NOMO-1 treated with DMSO at 0.1 percent for 48 hours (cell line): Measurements from ENCODE around the gene NOTCH1.

Experiments used
- DNase-seq: peaks from one replicate; lab custom pipeline; 2025; ENCODE audit not compliant: unreplicated experiment; lab: John Stamatoyannopoulos, UW

The NOTCH1 gene

DNA sequence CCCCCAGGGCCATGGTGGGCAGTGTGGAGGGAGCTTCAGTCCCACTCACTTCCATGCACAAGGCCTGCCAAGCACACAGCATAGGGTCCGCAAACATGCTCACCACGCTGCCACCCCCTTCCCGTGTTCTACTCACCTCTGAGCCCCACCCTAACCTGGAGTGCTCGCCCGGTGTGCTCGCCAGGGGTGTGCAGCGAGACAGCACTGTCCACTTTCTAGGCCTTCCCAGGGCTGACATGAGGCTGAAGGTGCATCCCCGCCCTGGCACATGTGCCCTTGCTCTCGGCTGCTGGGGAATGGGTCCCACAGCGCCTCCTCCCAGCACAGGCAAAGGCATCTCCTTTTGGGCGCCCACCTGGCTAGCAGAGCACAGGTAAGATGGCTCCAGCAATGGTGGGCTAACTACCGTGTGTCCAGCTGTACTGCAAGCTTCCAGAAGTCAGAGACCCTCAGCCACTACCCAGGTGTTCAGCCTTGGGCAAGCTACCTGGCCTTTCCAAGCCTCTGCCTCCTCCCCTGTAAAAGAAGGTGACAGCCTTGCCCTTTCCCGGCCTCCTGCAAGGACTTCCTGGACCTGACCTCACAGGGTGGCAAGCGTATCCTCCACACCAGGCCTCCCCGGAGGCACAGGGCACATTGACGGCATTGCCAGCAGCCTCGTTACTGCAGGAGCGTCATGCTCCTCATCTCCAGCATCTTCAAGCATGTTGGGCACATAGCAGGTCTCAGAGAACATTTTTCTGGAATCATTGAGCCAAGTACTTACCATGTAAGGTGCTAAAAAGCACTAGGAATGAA, 58.8 kb downstream of the NOTCH1 start:
- no peak for DNase-seq

DNA sequence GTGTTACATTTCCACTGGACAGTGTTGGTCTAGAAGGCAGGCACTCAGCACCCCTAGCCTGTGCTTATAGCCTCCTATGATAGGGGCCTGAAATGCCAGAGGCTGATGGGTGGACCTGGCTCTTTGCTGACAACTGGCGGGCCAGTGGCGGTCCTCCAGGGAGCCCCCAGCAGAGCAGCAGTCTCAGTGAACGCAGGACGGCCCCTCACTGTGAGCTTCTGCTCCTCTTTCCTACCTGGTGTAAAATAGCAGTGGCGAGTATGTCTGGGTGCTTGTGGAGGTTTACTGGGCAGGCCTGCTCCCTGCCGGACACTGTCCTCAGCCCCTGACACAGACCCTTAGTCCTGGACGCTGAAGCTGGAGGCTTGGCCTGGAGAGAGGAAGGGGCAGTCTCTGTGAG, 59.7 kb downstream of the NOTCH1 start:
- DNase-seq, result no peak

DNA sequence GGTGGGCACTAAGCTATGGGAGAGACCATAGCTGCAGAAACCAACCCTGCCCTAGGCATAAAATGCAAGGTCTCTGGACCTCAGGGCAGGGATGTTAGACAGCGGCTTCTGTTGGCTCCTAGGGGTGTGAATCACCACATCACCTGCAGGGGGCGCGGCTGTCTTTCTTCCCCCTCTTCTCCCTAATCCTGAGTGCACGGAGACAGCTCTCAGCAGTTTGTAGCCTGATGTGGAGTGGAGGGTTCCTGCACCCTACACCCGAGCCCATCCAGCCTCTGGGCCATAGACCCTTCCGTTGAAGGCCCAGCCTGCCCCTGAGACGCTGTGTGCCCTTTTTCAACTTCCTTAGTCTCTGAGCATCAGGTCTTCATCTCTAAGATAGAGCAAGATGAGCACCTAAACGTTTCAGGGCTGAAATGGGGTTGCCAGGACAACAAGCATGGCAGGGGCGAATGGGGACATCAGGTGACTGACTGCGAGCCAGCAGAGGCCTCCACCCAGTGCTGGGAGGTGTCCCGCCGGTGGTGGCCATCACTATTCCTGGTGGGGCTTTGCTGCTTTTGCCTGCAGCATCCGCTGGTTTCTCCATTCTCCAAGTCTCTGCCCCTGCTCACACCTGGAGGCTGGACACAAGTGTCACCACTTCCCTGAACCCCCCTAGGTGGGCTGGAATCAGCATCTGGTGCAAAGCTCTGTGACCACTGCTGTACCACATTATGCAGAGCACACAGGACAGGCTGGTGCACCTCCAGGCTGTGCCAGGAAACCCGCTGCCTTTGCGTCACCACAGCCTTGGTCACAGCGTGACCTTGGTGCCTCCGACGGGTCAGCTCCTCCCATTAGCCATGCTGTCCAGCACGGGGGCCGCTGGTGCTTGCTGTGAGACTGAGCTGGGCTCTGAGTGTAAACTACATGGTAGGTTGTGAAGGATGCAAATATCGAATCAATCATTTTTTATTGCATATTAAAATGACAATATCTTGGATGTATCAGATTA, 60.5 kb downstream of the NOTCH1 start:
- DNase-seq, result peak; percentile 81

DNA sequence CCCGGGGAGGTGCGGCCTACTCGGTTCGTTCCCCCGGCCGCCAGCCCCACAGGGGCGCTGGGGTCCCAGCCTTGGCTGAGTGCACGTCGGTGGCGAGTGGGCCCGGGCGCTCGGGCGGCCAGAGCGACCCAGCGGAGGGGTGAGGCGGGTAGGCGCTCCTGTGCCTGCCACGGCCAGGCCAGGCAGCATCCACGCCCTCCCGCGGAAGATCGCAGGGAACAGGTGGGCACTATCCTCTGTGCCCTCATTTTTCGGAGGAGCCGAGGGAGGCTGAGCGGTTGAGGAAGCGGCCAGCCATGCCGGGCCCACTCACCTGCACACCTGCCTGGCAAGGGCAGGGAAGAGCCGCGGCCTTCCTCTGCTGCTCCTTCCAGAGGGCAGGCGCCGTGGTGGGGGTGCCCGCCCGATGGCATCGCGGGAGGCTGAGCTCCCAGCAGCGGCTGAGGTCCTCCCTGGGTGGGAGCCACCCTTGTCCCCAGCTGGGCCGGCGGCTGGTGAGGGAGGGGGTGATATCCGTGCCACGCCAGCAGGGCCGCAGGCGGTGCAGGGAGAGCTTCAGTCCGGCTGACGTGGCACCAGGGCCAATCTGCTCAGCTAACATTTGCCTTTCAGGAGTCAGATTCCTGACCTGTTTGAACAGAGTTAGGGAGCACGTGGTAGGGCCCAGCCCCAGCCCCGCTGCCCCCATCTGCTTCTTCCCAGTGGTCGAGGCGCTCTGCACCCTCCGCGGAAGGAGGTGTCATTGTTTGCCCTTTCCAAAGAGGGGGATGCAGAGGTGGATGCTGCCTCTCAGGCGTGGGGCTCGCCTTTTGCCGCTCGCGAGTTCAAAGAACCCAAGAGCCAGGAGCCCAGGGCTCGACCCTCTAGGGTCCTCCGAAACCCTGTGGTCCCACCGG, 61.4 kb downstream of the NOTCH1 start:
- no peak for DNase-seq

DNA sequence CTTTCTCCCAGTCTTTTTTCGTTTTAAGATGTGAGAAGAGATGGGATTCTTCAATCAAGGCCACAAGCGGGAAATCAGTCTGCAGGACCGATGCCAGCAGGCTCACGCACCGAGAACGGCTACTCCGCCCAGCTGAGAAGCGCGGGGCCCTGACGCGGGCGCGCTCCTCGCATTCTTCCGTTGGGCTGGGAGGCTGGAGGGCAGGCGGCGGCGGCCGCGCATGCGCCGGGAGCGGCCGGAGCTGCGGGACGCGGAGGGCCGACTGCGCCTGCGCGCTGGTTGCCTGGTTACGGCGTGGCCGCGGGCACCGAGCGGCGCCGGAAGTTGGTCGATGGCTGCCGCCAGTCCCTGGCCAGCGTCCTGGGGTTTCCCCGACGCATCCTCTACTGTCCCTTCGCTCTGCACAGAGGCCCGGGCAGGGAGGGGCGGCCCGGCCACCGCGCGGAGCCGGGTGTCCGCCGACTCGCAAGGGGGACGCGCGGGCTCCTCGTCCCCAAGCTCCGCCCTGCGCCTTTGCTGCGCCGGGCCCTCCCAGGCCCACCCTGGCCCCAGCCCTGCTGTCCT, 62.2 kb downstream of the NOTCH1 start:
- peak; percentile 88 for DNase-seq

DNA sequence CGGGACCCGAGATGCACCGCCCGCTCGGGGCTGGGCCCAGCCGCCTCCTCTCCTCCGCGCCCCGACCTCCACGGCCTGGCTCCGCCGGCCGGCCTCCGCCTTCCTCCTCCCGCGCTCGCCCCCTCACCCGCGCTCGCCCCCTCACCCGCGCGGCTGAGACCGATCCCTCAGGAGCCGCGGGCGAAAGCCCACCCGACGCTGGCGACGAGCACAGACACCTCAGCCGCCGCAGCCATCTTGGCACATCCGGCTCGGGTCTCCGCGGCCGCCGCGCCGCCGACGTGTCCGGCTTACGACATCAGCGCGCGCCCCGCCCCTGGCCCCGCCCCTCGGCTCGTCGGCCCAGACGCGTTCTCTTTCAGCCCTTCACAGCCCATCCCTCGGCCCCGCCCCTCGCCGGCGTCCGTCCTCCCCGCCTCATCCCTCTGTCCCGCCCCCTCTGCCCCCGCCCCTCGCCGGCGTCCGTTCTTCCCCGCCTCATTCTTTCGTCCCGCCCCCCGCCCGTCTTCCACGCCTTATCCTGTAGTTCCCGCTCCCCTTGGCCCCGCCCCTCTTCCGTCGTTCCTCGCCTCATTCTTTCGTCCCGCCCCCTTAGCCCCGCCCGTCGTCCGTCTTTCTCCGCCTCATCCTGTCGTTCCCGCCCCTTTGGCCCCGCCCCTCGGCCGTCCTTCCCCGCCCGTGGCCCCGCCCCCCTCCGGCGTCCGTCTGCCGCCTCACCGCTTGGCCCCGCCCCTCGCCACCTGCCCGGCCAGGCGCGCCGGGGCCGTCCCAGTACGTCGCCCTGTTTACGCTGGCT, 62.9 kb downstream of the NOTCH1 start, which contains the start of gene SEC16A:
Gene SEC16A, minus strand, starts transcription at position 248 of the 796 bp plus-strand sequence. CDS start 5,425 bp downstream, outside the sequence.
- DNase-seq, result peak; percentile 100

DNA sequence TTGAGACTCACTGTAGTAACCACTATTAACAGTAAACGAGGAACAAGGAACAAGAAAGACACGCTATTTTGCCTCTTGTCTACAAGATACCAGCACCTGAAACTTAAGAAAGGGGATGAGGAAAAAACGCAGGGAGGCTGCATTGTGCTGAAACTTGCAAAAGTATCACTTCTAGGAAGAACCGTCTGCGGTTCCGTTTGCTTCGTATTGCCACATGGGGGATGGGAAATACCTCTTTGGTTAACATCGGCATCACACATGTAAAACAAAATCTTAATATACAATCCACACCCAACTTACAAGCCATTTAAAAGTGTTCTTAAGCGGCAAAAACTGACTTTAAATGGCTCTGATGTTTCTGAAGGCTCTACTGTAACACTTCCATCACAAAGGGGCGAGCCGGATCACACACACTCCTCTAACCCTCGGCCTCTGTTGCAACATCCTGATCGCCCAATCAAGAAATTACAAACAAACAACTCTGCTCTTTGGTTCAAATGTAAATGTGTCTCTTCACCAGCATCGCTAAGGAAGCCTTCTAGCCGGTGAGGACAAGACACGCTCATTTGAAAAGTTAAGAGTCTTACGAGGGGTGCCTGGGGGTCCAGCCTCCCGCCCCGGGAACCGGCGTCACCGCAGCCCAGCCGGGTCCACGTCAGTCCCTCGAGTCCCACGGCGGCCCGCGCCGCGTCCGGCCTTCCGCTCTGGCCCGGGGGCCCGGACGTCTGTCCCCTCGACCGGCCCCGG, 63.6 kb downstream of the NOTCH1 start:
- DNase-seq, result peak; percentile 69

DNA sequence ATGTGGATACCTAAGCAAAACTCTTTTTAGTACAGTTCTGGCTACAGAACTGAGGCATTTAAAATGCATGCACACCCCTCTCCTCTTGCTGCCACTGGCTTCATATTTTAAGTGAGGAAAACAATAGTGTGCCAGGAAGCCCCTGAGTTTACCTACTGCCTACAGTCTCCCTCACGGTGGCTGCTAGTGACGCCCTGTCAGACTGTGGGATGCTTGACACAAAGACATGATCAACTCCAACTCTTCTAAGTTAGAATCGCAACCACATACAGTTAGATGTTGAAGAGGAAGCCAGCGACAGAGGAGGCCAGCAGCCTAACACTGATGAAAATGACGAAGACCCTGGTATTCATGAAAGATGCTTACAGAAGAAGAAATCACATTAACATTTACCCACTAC, 64.3 kb downstream of the NOTCH1 start:
- peak; percentile 22 for DNase-seq

DNA sequence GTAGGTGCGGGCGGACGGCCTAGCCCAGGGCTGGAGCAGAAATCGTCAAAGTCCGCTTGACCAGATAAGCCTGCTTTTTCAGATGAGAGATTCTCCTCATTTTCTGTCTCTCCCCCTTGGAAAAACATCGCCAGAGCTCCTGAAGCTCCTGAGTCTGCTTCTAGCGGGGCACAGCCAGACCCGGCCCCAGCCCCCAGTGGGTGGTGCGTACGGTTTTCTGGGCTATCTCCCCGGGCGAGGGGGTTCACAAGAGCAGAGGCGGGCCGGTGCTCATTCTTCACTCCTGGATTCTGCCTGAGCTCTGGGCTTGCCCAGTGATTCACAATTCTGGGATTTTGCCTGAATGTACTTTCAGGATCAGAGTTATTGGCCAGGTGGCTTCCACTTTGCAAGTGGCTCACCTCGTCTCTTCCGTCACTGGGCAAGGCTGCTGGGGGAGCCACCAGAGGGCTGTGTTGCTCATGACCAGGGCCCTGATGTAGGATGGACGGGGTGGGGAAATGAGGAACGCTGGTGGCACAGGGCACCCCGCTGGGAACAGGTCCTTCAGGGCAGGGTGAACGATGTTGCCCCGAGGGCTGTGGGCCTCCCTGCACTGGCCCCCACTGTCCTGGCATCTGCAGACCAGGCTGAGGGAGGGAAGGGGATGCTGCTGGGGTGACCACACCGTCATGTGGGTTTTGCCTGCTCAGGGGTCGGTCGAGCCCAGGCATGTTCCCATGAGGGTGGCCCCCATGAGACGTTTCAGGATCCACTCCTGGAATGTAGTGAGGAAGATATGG, 69.3 kb downstream of the NOTCH1 start:
- no peak for DNase-seq

DNA sequence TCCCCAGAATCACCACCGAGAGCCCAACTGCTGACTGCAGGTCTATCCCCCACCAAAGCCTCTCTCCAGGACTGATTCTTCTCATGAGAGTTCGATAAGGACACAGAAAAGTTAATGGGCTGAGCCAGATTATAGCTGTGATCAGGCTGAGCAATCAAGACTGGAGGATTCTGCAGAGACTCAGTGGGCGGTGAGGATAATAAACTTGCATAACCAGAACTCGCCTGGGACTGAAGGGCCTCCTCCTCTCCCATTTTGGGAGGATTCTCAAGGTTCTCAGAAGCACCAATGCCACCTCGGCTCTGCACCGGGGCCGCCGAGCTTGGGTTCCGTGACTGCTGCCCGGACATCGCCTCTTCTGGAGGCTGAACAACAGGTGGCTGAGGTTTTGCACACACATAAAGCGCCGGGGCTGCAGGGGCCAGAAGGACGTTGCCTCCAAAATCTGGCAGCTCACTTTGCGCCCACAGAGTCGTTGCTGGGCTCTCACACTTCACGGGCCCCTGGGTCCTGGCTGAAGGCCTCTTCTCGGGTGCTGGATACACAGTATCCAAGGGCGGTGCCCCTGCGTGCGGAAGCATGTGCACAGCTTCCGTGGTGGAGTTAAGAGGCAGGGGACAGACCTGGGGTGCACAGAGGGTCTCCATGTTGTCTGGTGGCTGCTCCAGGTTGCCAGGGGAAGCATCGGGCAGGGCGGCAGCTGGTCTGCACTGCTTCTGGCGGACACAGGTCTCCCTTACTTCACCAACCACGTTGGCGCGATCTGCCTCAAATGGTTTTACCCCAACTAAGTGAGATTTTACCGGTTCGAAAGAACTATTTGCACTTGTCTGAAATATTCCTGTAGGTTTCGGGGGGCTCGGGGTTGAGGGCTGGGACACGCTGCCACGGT, 70.6 kb downstream of the NOTCH1 start:
- DNase-seq, result no peak

DNA sequence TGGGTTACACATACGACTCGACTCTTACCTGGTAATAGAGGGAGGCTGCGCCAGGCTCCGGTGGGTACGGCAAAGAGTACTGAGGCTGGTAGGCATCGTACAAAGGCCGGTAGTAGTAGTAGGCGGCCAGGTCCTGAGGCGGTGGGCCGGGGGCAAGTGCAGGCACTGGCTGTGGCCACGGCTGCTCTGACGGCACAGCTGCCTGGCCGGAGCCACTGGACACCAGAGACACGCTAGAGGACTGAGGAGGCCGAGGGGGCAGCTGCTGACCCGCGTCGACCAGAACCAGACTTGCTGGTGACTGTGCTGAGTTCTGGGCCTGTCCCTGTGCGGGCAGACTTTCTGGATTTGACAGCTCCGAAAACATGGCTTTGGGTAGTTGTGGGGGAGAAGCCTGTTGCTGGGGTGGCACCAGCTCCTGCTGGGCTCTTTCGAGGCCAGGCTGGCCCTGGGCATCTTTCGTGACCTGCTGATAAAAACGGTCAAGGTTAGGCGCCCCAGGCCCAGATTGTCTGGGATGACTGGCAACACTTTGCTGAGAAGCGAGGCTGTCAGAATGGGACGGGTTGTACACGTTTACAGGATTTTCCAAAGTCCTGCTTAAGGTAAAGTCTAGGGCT, 71.7 kb downstream of the NOTCH1 start:
- no peak for DNase-seq

DNA sequence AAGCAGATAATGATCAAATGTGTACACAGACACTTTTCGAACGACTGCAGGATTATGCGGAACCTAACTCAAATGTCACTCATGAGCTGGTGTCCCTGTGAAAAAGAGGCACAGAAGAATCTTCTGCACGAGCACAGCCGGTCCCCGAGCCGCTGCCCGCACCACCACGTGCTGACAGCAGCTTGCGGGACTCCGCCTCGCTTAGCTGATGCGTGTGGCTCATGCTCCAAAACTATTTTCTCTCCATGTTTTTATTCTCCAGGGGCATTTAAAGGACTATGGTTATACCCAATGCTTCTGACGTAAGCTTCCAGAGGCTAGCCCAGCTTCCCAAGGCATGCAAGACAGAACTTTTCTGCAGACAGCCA, 72.5 kb downstream of the NOTCH1 start:
- DNase-seq, result no peak

DNA sequence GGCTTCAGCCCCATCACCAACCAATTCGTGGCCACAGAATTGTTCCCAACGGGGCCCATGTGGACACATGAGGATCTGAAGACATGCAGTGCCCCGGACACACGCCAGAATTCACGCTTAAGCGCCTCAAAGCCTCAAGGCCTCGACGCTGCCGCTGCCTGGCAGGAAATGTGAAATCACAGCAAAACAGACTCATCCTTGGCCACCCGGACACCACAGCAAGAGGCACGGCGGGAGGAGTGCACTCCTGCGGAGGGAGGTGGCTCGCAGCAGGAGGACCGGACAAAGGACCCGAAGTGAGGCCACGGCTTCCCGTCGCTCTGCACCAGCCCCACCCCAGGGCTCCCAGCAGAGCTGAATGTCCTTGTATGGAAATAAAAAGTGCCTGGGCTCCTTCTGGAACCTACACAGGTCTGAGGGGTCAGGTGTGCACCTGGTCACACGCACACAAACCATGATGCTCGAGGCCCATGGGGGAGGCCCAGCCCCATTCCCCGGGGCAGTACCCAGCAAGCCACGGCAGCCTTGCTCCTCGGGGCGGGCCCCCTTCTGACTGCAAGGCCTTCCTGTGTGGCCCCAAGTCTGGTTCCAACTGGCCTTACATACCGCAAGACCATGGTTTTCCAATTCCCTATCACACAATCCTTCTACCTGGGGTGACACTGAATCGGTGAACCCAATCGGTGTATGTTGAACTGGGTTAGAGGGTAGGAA, 73.1 kb downstream of the NOTCH1 start:
- DNase-seq, result no peak

DNA sequence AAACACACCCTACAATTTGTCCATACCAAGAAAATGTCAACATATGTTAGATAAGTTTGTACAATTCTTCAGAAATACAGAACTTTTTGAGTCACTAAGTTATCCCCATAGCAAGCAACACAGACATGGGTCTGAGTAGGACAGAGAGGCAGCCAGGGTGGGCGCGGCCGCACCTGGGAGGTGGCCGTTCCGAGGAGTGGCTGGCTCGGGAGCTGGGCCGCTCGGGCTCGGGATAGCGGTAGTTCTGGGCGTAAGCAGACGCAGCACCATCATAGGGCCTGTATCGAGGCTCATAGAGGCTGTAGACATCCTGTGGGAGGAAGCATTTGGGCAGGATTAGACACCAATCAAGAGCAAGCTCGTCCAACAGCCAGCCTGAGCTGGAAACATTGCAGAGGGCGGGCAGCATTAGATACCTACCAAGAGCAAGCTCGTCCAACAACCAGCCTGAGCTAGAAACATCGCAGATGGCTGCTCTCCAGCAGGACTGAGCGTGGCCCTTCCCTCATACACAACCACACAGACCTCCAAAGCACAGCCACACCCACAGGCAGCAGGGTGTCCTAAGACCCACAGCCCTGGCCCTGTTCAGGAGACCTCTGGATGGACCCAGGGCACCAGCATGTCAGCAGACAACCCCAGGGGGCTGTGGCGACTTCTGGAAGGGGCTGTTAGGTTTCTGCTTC, 73.9 kb downstream of the NOTCH1 start:
- DNase-seq, result no peak

DNA sequence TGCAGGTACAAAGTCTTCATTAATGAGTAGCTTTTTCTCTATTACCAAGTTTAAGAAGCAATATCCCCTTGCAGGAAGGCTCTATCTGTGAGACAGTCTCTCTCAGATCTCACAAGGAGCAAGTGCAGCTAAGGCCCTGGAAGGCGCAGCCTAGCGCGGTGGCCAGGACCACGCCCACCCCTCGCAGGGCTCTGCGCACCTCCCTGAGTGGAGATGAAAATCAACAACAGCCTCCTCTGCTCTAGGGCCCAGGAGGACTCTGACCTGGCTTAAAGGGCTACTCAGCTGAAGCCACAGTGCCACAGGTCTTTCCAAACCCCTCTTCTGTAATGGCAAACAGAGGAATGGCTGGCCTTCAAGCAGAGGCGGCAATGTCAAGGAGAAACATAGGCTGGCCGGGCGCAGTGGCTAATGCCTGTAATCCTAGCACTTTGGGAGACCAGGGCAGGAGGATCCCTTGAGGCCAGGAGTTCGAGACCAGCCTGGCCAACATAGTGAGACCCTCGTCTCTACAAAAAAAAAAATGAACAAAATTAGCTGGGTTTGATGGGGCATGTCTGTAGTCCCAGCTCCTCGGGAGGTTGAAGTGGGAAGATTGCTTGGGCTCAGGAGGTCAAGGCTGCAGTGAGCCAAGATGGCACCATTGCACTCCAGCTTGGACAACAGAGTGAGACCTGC, 74.9 kb downstream of the NOTCH1 start:
- no peak for DNase-seq
